D341Med (cell line): ENCODE data around the gene CARM1.
A peak's percentile ranks its signal among the peaks of the same experiment; 100 is the strongest.

ENCODE experiments used
- DNase-seq: peaks from one replicate; pipeline ENCODE4 v3.0.0; 2012; ENCODE audit warnings: low spot score

Gene CARM1

DNA sequence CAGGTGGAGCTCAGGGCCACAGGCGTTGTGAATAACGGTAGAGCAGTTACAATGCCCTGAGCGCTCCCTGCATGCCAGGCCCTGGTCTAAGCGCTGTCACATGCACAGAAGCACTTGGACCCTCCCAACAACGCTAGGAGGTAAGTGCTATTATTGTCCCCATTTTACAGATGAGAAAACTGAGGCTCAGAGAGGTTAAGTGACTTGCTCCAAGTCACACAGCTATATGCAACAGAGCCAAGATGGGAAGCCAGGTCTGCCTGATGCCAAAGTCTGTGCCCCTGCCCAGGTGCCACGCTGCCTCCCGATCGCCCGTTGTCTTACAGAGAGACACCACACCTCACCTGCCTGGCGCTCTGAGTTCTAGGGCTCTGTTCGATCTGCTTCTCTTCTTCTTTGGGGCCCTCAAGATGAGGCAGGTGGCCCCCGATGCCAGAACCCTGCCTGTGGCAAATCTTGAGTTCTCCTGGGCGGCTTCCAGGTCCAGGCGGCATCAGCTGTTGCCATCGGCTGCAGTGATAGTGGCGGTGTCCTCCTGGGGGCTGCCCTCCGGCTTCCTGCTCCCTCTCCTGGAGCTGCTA lies 37.1 kb downstream of the CARM1 start:
- no peak for DNase-seq

DNA sequence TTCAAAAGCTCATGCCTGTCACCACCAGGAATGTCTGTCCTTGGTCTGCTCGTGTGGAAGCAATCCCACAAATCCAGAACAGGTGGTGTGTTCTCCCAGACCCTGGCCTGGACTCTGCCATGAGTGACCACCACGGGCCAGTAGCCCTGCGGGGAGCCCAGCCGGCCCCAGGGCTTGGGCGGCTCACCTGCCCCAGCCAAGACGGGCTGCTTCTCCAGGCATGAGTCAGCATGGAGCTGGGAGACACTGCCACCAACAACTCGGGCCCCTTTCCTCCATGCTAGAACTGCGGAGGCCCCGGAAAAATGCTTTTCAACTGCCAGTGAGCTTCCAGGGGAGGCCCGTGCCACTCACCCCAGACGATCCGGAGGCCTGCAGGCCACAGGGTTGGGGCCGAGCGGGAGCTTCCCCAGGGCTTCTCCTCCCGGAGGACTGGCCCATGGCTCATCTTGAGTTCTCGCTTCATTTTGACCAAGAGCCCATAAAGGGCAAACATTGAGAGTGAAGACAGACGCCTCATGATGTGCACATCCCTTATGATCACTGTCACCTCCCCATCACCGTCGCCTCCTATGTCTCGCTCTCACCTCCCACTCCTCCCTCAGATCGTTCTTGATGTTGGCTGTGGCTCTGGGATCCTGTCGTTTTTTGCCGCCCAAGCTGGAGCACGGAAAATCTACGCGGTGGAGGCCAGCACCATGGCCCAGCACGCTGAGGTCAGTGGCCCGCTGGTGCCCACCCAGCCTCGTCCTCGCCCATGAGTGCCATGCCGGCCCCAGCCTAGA lies 40.4 kb downstream of the CARM1 start:
- no peak for DNase-seq

DNA sequence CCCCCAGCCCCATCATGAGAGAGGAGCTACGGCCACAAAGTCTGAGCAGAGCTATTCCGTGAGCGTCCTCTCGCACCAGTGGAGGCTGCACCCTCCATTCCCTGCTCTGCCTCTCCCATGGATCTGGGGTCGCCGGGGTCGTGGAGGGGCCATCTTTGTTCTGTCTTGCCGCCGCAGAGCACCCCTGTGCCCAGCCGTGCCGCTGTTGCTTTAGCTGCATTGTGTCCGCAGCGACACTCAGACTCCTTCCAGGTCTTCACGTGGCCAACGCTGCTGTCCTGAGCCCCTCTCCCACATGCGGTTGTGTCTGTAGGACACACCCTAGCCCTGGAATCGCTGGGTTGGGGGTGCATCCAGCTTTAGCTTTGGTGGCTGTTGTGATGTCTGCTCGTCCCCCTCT lies 41.3 kb downstream of the CARM1 start:
- no peak for DNase-seq

DNA sequence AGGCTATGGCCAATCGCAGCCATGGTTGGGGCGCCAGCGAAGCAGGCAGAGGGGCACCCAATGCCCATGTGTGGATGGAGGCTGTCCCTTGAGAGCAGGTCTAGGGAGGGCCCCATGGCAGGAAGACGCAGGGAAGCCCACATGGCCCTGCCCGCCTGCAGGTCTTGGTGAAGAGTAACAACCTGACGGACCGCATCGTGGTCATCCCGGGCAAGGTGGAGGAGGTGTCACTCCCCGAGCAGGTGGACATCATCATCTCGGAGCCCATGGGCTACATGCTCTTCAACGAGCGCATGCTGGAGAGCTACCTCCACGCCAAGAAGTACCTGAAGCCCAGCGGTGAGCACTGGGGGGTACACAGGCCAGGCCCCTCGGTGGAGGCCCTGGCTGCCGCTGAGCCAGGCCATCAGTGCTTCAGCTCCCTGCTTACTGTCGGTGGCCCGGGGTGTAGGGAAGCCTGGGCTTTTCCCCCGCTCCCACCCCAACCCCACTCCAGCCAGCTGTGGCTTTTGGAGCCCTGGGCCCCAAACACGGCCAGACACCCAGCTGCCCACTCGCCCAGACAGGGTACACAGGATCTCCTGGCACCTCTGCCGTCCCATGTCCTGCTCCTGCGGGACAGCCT lies 42.5 kb downstream of the CARM1 start:
- no peak for DNase-seq

DNA sequence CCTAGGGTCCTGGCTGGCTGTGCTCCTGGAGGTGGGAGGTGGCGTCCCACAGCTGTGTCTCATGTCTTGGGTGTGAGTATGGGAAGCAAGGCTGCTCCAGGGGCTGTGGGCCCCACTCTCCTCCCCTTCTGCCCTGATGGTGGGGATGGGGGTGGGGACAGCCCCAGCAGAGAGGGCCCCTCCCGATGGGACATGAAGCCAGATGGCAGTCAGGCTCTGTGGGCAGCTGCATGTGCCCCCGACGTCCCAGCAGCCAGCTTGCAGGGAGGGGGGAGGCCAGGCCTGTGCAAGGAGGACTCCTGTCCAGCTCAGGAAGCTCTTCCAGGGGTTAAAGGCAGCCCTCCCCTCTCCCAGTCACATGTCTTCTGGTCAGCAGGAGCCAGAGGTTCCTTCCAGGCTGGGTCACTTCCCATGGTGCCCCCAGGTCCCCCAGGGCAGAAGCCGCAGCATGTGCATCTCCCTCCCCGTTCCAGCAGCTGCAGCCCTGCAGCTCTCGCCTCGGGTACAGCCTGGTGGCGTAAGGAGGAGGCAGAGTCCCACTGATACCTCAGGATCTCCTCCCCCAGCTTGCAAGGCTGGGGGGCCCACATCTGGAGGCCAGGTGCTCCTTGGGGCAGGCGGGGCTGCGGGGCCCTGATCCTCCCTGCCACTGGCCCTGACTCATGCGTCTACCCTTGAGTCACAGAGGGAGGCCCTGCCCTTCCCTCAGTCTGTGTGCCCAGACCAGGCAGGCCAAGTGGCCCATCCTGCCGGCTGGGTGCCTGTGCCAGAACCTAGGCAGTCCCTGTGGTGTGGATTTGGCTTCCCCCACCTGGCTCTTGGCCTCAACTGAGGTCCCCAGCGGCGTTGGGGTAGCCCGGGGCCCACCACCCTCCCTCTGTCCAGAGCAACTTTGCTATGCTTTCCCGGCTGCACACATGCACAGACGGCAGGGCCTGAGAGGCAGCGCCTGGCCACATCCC lies 44.1 kb downstream of the CARM1 start:
- DNase-seq, result no peak

DNA sequence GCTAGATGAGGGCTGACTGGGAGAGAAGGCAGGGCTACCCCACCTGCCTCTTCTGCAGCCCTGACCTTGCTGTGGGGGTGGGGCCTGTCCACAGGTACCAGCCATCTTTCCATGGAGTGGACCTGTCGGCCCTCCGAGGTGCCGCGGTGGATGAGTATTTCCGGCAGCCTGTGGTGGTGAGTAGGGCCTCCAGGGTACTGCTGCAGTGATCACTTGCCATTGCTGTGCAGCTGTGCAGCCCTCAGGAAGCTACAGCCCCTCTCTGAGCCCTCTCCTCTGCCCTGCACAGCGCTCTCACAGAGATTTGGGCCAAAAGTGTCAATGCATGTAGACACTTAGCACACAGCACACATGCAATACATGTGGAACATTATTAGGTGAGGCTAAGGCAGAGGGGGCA lies 45.2 kb downstream of the CARM1 start:
- DNase-seq, result no peak

DNA sequence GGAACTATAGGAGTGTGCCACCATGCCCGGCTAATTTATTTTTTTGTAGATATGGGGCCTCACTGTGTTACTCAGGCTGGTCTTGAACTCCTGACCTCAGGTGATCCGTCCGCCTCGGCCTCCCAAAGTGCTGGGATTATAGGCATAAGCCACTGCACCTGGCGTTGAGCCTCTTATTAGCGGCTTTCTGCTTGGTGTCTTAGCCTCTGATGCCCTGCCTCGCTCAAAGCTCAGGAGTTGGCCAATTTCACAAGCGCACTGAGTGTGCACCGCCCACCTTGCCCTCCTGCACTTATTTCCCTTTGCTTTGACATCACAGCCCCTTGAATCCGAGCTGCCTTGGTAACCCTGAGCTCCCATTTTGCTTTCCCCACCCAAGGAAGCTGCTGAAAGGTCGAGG lies 47.0 kb downstream of the CARM1 start:
- peak; percentile 63 for DNase-seq

DNA sequence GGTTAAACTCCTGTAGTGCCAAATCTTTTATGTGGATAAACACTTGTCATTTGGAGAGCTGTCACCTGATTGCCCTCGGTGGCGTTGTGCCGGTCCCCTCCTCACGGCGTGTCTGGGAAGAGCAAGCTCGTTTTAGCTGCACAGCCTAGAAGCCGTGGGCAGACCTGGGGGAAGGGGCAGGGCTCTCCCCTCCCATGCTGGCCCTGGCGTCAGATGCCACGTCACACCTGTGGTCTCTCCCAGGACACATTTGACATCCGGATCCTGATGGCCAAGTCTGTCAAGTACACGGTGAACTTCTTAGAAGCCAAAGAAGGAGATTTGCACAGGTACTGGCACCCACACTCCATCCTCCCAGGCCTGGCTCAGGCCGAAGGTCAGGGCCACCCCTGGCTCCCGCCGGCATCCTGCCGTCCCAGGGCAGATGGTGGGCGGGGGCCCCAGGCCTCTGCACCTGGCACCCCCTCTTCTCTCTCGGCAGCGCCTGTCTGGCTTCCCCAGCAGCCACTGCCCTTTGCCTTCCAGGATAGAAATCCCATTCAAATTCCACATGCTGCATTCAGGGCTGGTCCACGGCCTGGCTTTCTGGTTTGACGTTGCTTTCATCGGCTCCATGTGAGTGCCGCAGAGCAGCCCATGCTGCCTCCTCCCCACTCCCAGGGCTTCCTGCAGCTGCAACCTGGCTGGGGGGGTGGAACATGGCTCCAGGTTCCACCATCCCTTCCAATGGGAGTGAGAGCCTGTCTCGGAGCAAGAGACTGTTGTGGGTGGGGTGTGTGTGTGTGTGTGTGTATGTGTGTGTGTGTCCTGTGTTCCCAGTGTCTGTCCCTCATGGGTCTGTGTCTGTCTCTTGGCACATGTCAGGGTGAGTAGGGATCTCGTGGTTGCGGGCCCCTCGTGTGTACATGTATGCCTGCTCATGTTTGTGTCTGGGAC lies 48.3 kb downstream of the CARM1 start:
- DNase-seq, result peak; percentile 31

DNA sequence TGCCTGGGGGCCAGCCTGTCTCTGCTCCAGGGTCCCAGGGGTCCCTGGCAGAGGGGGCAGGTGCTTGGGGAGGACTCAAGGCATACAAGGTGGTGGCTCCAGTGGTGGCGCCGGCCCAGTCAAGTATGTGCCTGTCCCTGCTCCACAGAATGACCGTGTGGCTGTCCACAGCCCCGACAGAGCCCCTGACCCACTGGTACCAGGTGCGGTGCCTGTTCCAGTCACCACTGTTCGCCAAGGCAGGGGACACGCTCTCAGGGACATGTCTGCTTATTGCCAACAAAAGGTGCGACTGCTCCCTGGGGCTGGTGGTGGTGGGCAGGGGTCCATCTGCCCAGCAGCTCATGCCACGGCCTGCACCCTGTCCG lies 48.9 kb downstream of the CARM1 start:
- DNase-seq, result peak; percentile 20

DNA sequence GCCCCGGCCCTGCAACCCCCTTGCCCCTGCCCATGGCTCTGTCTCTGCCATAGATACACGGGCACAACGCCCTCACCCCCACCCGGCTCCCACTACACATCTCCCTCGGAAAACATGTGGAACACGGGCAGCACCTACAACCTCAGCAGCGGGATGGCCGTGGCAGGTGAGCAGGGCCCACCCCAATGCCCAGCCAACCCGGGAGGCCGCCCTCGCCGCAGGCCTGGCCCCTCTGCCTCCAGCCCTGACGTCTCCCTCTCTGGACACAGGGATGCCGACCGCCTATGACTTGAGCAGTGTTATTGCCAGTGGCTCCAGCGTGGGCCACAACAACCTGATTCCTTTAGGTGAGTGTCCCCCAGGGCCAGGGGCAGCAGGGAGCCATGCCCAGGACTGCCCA lies 49.4 kb downstream of the CARM1 start:
- DNase-seq, result no peak

DNA sequence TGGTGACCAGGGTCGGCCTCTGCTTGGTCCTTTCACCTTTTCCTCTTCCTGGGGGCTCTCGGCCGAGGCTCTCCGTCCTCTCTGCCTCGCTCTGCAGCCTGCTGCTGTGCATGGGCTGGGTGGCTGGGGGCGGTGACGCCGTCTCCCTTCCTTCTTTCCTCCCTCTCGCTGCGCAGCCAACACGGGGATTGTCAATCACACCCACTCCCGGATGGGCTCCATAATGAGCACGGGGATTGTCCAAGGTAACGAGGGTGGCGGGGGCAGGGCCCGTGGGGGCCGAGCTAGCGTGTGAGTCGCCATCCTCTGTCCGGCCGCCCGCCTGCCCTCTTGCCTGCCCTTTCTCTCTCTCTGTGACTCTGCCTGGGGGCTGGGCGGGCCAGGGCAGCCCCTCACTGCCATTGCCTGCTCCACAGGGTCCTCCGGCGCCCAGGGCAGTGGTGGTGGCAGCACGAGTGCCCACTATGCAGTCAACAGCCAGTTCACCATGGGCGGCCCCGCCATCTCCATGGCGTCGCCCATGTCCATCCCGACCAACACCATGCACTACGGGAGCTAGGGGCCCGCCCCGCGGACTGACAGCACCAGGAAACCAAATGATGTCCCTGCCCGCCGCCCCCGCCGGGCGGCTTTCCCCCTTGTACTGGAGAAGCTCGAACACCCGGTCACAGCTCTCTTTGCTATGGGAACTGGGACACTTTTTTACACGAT lies 50.0 kb downstream of the CARM1 start:
- DNase-seq, result peak; percentile 27

DNA sequence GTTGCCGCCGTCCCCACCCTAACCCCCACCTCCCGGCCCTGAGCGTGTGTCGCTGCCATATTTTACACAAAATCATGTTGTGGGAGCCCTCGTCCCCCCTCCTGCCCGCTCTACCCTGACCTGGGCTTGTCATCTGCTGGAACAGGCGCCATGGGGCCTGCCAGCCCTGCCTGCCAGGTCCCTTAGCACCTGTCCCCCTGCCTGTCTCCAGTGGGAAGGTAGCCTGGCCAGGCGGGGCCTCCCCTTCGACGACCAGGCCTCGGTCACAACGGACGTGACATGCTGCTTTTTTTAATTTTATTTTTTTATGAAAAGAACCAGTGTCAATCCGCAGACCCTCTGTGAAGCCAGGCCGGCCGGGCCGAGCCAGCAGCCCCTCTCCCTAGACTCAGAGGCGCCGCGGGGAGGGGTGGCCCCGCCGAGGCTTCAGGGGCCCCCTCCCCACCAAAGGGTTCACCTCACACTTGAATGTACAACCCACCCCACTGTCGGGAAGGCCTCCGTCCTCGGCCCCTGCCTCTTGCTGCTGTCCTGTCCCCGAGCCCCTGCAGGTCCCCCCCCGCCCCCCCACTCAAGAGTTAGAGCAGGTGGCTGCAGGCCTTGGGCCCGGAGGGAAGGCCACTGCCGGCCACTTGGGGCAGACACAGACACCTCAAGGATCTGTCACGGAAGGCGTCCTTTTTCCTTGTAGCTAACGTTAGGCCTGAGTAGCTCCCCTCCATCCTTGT lies 50.7 kb downstream of the CARM1 start:
- peak; percentile 33 for DNase-seq

DNA sequence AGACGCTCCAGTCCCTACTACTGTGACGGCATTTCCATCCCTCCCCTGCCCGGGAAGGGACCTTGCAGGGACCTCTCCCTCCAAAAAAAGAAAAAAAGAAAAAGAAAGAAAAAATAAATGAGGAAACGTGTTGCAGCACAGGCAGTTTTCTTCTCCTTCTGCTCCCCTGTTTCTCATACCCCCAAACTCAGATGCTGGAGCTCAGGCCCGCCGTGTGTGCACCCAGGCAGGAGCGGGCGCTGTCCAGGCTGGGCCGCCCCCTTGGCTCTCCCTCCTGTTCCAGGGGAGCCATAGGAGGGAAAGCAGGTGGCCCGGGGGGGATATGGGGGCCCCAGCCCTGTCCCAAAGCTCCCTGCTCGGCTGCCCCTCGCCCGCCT lies 51.3 kb downstream of the CARM1 start:
- DNase-seq, result peak; percentile 24

DNA sequence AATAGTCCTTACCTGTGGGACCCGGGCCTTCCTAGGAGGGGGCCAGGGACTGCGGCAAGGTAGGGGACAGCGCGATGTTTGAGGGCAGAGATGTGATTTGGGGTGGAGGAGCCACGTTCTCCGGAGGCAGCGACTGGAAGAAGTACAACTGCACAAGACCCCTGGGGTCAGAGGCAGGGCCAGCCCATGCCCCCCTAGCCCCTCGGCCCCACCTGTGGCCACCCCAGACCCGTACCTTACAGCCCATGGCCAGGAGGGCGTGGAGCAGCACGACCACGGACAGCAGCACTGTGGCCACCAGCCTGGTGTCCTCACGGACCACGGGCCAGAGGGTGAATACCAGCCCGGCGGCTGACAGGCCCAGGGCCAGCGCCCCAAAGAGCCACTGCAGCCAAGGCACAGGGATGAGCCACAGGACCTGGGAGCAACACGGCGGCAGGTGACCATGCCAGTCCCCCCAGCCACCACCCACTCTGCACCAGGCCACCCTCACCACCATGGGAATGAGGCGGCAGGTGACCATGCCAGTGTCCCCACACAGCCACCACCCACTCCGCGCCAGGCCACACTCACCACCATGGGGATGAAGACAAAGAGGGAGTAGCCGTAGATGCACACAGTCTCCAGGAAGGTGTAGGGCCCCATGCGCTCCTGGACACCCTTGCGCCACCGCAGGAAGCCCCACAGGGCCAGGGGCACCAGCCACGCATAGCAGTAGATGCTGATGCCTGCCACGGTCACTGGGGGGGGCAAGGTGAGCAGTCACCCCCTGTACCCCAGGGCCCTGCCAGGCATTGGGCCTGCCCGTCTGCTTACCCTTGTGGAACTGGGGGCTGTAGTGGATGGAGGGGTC lies 52.1 kb downstream of the CARM1 start:
- DNase-seq, result peak; percentile 20

DNA sequence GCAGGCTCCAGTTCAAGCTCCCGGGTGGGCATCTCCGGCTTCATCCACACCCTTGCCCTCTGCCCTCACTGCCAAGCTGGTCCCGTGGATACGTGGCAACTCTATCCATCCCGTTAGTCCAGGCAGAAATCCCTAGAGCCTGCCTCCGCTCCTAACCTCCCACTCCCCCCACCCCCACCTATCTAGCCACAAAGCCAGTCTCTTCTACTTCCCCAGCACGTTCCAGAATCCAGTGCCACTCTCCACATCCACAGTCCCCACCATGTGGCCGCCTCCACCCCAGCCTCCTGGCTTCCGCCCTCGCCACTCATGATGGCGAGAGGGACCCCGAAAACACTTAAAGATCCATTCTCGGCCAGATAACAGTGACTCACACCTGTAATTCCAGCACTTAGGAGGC lies 53.2 kb downstream of the CARM1 start:
- DNase-seq, result peak; percentile 8

DNA sequence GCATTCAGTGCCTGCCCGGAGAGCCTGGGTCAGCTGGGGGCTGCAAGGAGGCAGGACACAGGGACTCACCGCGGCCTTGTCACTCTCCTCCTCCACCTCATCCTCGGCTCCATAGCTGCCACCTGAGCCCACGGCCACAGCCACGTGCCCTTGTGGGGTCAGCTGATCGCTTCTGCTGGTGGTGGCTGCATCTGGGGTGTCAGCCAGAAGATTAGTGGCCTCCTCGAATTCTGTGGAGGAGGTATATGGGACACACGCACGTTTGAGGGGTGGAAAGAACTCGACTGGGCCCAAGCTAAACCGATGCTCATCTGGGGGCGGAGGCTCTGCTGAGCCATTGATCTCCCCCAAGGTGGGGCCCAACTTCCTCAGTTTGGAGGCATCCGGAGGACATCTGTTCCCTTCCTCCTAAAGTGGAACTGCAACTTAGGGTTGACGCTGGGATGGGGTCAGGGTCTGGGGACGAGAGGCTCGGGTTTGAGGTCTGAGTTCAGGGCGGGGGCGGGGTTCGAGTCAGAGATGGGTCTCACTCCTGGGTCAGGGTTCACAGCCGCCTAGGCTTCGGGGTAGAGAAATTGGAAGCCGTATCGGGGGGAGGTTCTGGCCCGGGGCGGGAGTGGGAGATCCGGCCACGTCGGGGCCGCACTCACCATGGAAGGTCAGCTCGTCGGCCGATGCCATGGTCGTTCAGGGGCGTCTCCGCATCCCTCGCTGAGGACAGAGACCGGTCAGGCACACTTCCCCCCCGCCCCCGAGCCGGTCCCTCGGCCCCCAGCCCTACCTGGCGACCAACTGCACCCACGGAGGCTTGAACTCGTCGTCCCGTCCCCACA lies 56.6 kb downstream of the CARM1 start:
- peak; percentile 38 for DNase-seq

DNA sequence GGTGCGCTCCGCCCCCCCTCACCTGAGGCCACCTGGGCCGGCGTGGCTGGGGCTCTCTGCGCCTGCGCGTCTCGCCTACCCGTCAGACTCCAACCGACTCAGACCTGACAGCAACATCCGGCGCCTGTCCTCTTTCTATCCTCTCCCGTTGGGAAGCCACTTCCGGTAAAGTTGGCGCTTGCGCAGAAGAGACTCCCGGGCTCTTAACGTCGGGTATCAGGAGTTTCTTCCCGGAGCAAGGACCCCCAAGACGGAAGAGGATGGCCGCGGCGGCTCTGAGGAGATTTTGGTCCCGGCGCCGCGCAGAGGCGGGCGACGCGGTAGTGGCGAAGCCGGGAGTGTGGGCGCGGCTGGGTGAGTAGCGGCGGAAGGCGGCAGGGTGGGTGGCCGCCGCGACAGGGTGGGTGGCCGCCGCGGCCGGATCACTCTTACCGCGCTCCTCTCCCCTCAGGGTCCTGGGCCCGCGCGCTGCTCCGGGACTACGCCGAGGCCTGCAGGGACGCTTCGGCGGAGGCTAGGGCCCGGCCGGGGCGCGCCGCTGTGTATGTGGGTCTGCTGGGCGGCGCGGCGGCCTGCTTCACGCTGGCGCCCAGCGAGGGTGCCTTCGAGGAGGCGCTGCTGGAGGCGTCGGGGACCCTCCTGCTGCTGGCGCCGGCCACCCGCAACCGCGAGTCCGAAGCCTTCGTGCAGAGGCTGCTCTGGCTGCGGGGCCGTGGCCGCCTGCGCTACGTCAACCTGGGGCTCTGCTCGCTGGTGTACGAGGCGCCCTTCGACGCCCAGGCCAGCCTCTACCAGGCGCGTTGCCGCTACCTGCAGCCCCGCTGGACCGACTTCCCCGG lies 57.4 kb downstream of the CARM1 start, which contains the start of the genes TIMM29 and YIPF2:
Gene TIMM29 (plus strand): TSS at position 249 of the 839 bp plus-strand sequence. CDS start 12 bp downstream, at position 261.
Gene YIPF2 (minus strand): TSS at position 77 of the 839 bp plus-strand sequence. CDS start 229 bp downstream, outside the sequence.
- peak; percentile 96 for DNase-seq
